Transverse colon (tissue), 4 donors: ENCODE measurements around the gene ZFPM1. TPM values are rescaled to one million over a fixed set of nuclear protein-coding genes. Genes with fewer than 3 reads are reported as not detected.

Experiments used
- DNase-seq: peaks from one replicate; pipeline ENCODE4 v3.0.0-alpha.2; 2019
- H3K27ac ChIP-seq, 4 donors: fragments of 200-600 bp; sonication (generic); 2 replicates each; pipeline ENCODE4 v1.5.1; 2016 to 2018; ENCODE audit warnings: inconsistent platforms in 4 of 4
- H3K27me3 ChIP-seq: fragments of 200-600 bp; sonication (generic); 2 replicates; pipeline ENCODE4 v1.5.1; 2017; ENCODE audit warnings: inconsistent platforms
- H3K36me3 ChIP-seq, 4 donors: fragments of 200-600 bp; sonication (generic); 2 replicates each; pipeline ENCODE4 v1.5.1; 2017 to 2019; ENCODE audit warnings: inconsistent platforms in 4 of 4
- H3K4me1 ChIP-seq, 4 donors: fragments of 200-600 bp; sonication (generic); 2 replicates each; pipeline ENCODE4 v1.5.1; 2017 to 2020; ENCODE audit warnings: inconsistent platforms in 4 of 4
- H3K4me3 ChIP-seq, 4 donors: fragments of 200-600 bp; sonication (generic); 1 replicate in 1 of 4; 2 replicates in 3 of 4; pipeline versions ENCODE4 v1.5.1 to v1.6.1; 2017 to 2019; ENCODE audit warnings: inconsistent platforms in 4 of 4
- H3K9me3 ChIP-seq, 2 donors: fragments of 200-600 bp; sonication (generic); 2 replicates each; pipeline ENCODE4 v1.5.1; 2017 to 2019; ENCODE audit warnings: inconsistent platforms in 2 of 2
- EP300 ChIP-seq: sonication (generic); formaldehyde crosslinking; IDR thresholded peaks from one replicate; pipeline ENCODE4 v1.6.1; 2017; ENCODE audit warnings: antibody characterized with exemption, low read depth
- POLR2A ChIP-seq: fragments of 450-650 bp; IDR thresholded peaks from one replicate; pipeline ENCODE4 v1.6.1; 2016; ENCODE audit warnings: antibody characterized with exemption, mild to moderate bottlenecking, moderate library complexity
- POLR2AphosphoS5 ChIP-seq, 3 donors: sonication (generic); formaldehyde crosslinking; IDR thresholded peaks; one replicate each; pipeline ENCODE4 v1.6.1; 2016; ENCODE audit warnings: antibody characterized with exemption in 3 of 3
- WGBS, 2 donors: methylation state at CpG; one replicate each; pipeline ENCODE4 v1.1.5; 2018; ENCODE audit warnings: low coverage in 1 of 2; 5-methylcytosine and 5-hydroxymethylcytosine counted together
- in situ Hi-C, 4 donors: fragments of 200-750 bp; cut with MboI; loops; one replicate each; pipeline versions ENCODE4 v1.15.0 to v1.15.1; 2017; ENCODE audit warnings: low sequenced_read_pairs in 3 of 4, low pct_ligation_motif_present in 1 of 4, low pct_unique_long_range_greater_than_20kb in 1 of 4
- intact Hi-C: fragments of 100-400 bp; cut with DNase I; formaldehyde crosslinking; loops from one replicate; pipeline ENCODE4 v1.15.1; 2023; ENCODE audit warnings: low total_unique reads
- total RNA-seq, 4 donors: library from RNA; depleted of rRNA; stranded (reverse); fragments of >200 nt; gene quantifications; one replicate each; pipeline ENCODE4 v1.1.0, GENCODE V29; 2016
- TF ChIP-seq, protein P1 (sequence below), 5 experiments: fragments of 200-600 bp in 3 of 5; fragments of 450-650 bp in 2 of 5; sonication (generic) in 3 of 5; IDR thresholded peaks; 1 replicate in 2 of 5; 2 replicates in 3 of 5; pipeline ENCODE4 v1.5.1; 2016 to 2017; ENCODE audit warnings: antibody characterized with exemption in 5 of 5, inconsistent platforms in 3 of 5, mild to moderate bottlenecking in 2 of 5, moderate library complexity in 1 of 5

Gene ZFPM1
- total RNA-seq, 4 donors from 2014 or later, result 1.2 to 4.6 (median 3.1) TPM

DNA sequence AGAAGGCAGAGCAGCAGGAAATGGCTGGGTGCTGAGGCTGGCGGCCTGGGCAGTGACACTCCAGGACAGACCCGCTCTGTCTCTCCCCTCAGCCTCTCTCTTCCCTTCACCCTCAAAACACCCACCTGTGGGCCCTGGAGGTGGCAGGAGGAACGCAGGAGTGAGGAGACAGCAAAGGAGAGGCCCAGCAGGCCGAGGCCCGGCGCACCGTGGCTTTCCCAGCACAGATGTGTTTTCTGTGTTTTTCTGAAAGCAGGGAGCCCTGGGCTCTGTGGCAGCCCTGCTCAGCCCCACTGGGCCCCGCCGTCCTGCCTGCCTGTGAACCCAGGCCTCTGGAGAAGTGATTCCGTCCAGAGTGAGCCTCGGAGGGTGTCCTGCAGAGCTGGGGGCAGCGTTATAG, 39.8 kb upstream of the ZFPM1 start:
- TF ChIP-seq, protein P1, sequence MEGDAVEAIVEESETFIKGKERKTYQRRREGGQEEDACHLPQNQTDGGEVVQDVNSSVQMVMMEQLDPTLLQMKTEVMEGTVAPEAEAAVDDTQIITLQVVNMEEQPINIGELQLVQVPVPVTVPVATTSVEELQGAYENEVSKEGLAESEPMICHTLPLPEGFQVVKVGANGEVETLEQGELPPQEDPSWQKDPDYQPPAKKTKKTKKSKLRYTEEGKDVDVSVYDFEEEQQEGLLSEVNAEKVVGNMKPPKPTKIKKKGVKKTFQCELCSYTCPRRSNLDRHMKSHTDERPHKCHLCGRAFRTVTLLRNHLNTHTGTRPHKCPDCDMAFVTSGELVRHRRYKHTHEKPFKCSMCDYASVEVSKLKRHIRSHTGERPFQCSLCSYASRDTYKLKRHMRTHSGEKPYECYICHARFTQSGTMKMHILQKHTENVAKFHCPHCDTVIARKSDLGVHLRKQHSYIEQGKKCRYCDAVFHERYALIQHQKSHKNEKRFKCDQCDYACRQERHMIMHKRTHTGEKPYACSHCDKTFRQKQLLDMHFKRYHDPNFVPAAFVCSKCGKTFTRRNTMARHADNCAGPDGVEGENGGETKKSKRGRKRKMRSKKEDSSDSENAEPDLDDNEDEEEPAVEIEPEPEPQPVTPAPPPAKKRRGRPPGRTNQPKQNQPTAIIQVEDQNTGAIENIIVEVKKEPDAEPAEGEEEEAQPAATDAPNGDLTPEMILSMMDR (IDR thresholded peaks at IDR 0.05), result no peak
- TF ChIP-seq POLR2A (no peak), POLR2AphosphoS5 (IDR thresholded peaks at IDR 0.05) (no peak), EP300 (no peak)
- H3K4me1 ChIP-seq, result no peaks in the 10 kb centered on the region
- WGBS, 2 donors, result 82% methylated on average over 12 of the region's 12 CpGs; no CpG with 5 or more reads in 1 of the 2 donors
- in situ Hi-C loops, result loop anchor here in 1 of 4 donors (25.0 kb wide), 1 partner anchor 126 kb away; no protein-coding TSS in a partner anchor
- H3K27me3 ChIP-seq, result peaks cover 6% of the 10 kb centered on the region
- H3K27ac ChIP-seq, result no peak overlapping the region
- intact Hi-C loops, result no loop called here
- H3K4me3 ChIP-seq, result no peak overlapping the region
- no peak for DNase-seq
- H3K9me3 ChIP-seq, result no peaks in the 10 kb centered on the region
- no peaks in the 10 kb centered on the region for H3K36me3 ChIP-seq

DNA sequence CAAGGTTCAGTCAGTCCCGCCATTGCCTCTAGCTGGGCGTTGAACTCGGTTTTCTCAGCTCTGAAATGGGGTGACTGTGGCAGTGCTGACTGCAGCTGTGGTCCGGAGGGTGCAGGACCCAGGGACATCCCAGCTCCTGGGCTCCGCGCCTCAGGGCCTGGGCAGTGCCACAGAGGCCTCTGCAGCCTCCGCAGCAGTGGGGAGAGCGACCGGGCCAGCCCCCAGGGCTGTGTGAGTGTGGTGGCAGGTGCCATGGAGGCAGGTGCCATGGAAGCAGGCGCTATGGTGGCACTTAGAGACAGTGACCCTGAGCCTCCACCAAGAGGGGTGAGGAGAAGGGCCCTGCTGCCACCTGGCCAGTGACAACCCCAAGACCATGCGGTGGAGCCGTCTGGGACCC, 39.4 kb upstream of the ZFPM1 start:
- no peaks in the 10 kb centered on the region for H3K4me1 ChIP-seq
- intact Hi-C loops, result no loop called here
- no peak for TF ChIP-seq EP300
- TF ChIP-seq POLR2AphosphoS5 (IDR thresholded peaks at IDR 0.05), result no peak
- TF ChIP-seq POLR2A, result no peak
- TF ChIP-seq, protein P1 (IDR thresholded peaks at IDR 0.05), result no peak
- 86% methylated on average over 9 of the region's 12 CpGs; no CpG with 5 or more reads in 1 of the 2 donors for WGBS, 2 donors
- no peaks in the 10 kb centered on the region for H3K36me3 ChIP-seq
- no peak overlapping the region for H3K4me3 ChIP-seq
- DNase-seq, result no peak
- in situ Hi-C loops, result loop anchor here in 1 of 4 donors (25.0 kb wide), 1 partner anchor 126 kb away; no protein-coding TSS in a partner anchor
- no peak overlapping the region for H3K27ac ChIP-seq
- H3K27me3 ChIP-seq, result peaks cover 6% of the 10 kb centered on the region
- H3K9me3 ChIP-seq, result no peaks in the 10 kb centered on the region

DNA sequence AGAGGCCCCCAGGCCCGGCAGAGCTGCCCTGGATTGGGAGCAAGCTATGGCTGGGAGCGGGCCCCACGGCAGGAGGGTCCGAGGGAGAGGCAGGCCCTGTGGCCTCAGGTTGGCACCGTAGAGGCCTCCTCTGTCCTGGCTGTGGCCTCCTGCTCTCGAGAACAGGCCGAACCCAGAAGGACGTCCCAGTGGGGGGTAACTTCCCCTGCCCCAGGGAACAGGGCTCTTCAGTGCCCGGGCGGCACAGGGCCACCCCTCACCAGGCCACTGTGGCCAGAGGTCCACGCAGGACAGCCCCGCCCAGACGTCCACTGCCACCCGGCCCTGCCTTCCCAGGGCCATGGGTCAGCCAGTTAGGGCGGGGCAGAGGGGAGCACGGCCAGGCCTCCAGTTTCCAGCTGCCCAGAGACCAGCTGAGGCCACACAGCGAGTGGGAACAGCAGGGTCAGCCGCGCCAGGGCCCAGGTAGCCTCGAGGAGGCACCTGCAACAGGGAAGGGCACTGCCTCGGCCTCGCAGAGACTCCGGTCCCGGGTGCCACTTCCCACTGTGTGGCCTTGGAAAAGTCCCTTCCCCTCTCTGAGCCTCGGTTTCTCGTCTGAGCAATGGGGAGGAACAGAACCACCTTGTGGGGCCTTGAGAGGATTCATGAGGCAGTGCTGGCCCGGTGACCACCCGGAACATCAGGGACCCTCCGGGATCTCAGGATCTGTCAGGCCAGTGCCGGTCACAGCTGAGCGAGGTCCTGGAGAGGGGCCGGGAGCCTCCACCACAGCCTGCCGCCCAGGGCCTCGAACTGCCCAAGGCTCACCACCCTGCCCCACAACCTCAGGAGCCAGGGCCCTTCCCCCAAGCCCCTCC, 38.3 kb upstream of the ZFPM1 start:
- H3K9me3 ChIP-seq, result no peaks in the 10 kb centered on the region
- H3K36me3 ChIP-seq, result no peaks in the 10 kb centered on the region
- peaks cover 6% of the 10 kb centered on the region for H3K27me3 ChIP-seq
- intact Hi-C loops, result no loop called here
- WGBS, 2 donors, result 84% methylated on average over 34 of the region's 34 CpGs; no CpG with 5 or more reads in 1 of the 2 donors
- no peak overlapping the region for H3K4me3 ChIP-seq
- DNase-seq, result no peak
- in situ Hi-C loops, result loop anchor here in 1 of 4 donors (25.0 kb wide), 1 partner anchor 127 kb away; no protein-coding TSS in a partner anchor
- no peak overlapping the region for H3K27ac ChIP-seq
- no peaks in the 10 kb centered on the region for H3K4me1 ChIP-seq
- TF ChIP-seq, protein P1 (IDR thresholded peaks at IDR 0.05), result no peak
- TF ChIP-seq POLR2AphosphoS5 (IDR thresholded peaks at IDR 0.05), result no peak
- TF ChIP-seq EP300, result no peak
- no peak for TF ChIP-seq POLR2A

DNA sequence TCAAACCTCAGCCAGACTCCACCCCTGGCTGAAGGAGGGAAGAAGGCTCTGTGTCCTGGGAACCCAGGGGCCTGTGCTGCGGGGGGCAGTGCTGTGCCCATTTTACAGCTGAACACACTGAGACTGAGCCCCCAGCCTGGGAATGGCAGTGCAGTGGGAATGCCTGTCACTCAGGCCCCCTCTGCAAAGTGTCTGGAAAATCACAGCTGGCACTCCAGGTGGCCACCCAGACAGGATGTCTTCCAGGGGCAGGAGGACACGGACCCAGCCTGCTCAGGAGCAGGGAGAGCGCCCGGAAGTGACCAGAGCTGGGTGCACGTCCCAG, 37.7 kb upstream of the ZFPM1 start:
- H3K36me3 ChIP-seq, result no peaks in the 10 kb centered on the region
- H3K4me3 ChIP-seq, result no peak overlapping the region
- H3K27me3 ChIP-seq, result peaks cover 6% of the 10 kb centered on the region
- H3K27ac ChIP-seq, result no peak overlapping the region
- no peaks in the 10 kb centered on the region for H3K9me3 ChIP-seq
- DNase-seq, result no peak
- in situ Hi-C loops, result loop anchor here in 1 of 4 donors (25.0 kb wide), 1 partner anchor 128 kb away; no protein-coding TSS in a partner anchor
- intact Hi-C loops, result no loop called here
- WGBS, 2 donors, result 77% methylated on average over 4 of the region's 5 CpGs; no CpG with 5 or more reads in 1 of the 2 donors
- no peaks in the 10 kb centered on the region for H3K4me1 ChIP-seq
- TF ChIP-seq, protein P1 (IDR thresholded peaks at IDR 0.05), result no peak
- TF ChIP-seq EP300, result no peak
- no peak for TF ChIP-seq POLR2A
- no peak for TF ChIP-seq POLR2AphosphoS5 (IDR thresholded peaks at IDR 0.05)
